NCI-H2227 treated with DMSO at 0.1 percent for 48 hours (cell line): ENCODE results near the gene PTPN22.

Experiments
- DNase-seq: peaks from one replicate; lab custom pipeline; 2025; lab: John Stamatoyannopoulos, UW

The PTPN22 gene

DNA sequence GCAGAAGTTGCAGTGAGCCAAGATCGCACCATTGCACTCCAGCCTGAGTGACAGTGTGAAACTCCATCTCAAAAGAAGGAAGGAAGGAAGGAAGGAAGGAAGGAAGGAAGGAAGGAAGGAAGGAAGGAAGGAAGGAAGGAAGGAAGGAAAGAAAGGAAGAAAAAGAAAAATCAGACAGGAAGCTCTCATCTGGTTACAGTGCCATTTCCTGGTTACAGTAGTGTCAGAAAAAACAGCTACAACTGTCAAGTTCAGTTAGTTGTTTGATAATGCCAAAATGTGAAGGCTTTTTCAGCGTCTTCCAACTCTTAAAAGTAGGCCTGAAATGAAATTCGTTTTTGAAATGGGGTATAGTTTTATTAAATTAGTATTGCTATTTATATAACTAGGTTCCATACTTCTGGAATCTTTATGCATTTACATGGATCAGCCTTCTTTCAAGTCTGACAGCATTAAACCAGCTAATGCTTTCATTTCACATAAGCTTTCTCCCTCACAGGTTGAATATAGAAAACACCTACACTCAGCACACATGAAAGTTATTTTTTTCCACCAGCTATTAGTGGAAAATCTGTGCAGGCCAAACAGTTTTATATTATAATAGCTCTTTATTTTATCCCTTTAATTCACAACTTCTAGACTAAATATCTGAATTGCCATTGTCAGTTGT is 21.2 kb downstream of the PTPN22 start:
- DNase-seq, result no peak

DNA sequence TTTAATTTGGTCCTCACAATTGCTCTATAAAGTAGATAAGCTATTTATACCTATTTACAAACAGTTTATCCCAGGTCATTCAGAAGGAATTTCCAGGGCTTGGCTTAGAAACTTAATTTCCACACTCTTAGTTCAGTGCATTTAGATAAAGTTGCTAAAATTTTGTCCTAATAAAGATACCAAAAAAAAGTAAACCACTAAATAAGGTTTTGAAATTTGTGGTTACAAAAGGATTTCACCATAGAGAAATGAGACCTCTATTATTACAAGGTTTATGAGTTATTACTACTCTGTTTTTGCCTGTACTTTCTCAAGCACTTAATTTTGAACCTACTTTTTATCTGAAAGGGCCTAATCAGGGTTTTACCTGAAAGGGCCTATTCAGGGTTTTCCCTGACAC is 22.4 kb downstream of the PTPN22 start:
- DNase-seq, result no peak

DNA sequence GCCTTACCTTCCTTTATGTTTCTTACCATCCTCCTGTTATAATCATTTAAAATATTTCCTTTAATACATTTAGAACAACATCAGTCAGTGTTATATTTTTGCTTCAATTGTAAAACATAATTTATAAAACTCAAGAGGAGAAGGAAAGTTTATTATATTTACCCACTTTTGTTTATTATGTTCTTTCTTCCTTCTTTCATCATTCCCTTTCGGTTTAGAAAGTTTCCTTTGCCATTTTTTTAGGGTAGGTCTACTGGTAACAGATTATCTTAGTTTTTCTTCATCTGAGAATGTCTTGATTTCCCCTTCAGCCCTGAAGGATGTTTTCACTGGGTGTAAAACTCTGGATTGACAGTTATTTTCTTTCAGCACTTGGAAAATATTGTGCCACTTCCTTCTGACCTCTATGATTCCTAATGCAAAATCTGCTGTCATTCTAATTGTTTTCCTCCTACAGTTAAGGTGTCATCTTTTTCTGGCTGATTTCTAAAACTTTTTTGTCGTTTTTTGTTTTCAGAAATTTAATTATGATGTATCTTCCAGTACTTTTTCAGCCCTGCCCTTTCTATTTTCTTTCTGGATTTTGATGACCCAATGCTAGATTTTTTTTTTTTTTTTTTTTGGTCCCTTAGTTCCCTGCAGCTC is 25.0 kb downstream of the PTPN22 start:
- no peak for DNase-seq

DNA sequence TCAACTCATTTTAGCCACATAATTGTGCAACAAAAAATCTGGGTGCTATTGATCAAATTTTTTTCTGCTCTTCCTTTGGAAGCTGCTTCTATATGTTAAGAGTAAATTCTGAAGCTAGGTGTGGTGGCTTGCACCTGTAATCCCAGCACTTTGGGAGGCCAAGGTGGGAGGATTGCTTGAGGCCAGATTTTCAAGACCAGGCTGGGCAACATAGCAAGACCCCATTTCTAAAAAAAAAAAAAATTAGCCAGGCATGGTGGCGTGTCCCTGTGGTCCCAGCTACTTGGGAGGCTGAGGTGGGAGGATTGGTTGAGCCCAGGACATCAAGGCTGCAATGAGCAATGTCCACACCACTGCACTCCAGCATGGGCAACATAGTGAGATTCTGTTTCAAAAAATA is 35.0 kb downstream of the PTPN22 start:
- DNase-seq, result no peak

DNA sequence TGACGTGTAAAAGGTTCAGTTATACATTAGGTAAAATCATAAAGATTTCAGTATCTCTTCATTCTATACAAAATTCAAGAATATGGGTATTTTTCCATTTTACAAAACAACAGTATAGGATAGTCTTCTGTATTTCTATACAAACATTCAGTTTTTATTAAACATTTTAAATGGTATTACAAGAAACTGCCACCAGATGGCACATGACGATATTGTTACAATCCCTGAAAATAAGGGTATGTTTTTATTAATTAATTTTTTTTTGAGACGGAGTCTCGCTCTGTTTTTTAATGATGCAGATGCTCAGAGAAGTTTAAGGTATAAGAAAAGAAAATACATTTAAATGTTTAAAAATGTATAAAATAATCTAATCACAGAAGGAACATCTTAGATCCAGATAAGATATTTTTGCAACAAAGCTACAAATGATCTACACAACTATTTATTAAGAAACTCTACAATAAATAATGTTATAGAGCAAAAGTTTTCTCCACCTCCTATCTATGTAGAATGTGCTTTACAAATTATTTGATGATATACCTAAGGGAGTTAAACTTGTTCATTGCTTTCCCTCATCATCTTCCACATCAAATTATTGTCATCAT is 35.7 kb downstream of the PTPN22 start:
- DNase-seq, result peak; percentile 28

DNA sequence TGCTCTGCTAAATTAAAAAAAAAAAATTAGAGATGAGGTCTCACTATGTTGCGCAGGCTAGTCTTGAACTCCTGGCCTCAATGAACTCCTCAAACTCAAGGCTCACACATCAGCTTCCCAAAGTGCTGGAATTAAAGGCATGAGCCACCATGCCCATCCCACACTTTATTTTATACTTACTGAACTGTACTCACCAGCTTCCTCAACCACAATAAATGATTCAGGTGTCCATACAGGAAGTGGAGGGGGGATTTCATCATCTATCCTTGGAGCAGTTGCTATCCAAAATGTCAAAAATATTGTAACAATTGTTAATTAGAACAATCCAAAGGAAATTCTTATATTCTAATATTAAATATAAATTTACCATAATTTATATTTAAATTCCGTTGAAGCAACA is 36.8 kb downstream of the PTPN22 start:
- DNase-seq, result no peak

DNA sequence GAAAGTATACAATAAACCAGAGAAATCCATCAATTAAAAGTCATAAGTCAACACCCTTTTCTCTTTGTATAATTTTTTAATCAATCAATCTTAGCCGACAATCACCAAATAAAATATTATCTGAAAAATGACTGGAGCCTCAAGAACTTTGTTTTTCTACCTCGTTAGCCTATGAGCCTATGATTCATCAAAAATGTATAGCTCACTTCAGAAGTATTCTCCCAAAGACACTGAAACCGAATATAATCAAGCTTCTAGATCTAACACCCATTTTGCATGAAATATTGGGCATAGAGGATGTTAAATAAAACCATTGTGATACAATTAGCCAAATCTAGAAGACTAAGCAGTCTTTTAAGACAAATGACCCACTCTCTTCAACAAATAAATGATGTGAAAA is 41.5 kb downstream of the PTPN22 start:
- DNase-seq, result no peak

DNA sequence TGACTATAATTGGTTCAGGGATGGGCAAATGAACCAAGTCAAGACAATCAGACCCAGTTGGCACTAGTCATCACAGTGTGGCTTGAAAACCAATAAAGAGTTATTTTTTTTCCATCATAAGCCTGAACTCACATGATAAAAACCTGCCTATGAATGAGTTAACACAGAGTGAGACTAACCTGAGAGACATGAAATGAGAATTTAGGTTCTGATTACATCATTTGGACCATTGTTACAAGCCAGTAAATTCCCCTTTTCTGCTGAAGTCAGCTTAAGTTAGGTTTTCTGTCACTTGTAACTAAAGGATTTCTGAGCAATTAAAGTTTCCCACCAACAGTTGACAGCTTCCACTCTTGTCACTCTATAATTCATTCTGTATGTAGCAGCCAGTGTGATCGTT is 49.6 kb downstream of the PTPN22 start:
- DNase-seq, result no peak

DNA sequence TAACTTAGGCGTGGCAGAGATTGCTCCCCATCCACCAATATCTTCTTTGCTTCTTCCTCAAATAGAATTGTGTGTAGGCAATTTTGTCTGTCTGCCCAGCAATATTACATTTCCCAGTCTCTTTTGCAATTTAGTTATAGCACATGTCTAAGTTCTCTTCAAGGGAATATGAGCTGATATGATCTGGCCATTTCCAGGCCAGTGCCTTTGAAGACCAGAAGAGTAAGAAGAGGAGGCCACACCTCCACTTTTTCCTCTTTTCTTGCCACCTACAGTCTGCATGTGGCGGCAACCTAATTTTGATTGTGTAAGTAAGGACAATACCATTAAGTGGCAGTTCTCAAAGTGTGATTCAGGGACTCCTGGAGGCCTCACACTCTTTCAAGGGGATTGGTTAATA is 52.9 kb downstream of the PTPN22 start:
- DNase-seq, result no peak

DNA sequence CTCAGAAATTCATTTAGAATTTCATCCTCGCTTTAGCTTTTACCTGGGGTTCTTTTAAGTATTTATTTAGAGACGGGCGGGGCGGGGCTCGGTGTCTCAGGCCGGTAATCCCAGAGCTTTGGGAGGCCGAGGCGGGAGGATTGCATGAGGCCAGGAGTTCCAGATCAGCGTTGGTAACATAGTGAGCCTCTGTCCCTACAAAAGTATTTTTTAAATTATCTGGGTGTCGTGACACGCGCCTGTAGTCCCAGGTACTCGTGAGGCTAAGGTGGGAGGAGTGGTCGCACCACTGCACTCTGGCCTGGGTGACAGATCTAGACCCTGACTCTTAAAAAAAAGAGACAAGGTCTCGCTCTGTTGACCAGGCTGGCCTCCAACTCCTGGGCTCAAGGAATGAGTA is 58.3 kb downstream of the PTPN22 start:
- DNase-seq, result no peak

DNA sequence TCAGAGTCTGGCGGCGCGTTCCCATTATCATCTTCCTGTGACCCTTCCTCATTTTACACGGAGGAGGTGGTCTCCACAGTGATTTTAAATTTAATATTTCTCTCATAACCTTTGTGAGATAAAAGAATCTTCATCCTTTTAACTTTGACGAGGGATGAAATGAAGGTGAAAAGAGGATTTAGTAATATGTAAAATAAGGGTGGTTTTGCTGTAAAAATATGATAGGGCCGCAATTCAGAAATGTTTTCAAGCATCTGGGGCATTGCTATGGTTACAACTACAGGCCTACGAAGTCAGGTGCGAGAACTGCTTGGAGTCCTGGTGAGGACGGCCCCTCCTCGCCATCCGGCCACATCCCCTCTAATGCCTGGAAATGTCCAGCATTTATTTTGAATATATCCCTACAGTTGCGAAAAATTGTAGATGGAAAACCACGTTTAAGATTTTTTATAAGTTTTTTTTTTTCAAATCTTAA is 58.8 kb downstream of the PTPN22 start:
- DNase-seq, result peak; percentile 90

DNA sequence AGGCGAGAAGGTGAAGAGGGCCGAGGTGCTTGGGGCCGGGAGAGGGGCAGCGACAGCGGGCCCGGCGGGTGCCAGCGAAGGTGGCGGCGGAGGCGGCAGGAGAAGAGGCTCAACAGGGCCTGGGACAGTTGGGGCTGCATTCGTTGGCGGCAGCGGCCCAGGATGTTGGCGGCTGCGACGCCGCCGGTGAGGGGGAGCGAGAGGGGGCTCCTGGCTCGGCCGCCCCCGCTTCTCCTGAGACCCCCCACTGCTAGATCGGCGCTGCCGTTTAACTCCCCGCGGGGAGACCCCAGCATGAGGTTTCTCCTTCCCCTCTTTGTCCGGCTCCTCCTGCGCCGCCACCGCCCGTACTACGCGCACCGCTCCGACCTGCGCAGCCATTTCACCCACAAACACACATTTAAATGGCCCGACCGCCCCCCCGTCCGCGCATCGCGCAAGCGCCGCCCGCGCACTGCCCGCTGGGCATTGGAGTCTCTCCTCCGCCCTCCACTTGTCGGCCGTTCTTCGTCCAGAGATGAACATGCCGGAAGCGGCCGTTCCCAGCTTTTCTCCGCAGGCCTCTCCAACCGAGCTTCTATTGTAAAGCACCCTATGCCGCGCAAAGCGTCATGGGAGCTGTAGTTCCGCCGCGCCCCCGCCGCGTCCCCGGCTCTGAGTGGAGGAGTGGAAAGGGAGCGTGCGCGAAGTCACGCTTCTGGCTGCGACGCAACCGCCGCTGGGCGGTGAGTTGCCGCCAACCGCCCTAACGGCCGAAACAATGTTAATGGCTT is 59.4 kb downstream of the PTPN22 start, which contains the start of gene RSBN1:
Gene RSBN1, minus strand, starts transcription at position 589 of the 773 bp plus-strand sequence. Its CDS starts 64 bp downstream, at position 525.
- DNase-seq, result peak; percentile 98

DNA sequence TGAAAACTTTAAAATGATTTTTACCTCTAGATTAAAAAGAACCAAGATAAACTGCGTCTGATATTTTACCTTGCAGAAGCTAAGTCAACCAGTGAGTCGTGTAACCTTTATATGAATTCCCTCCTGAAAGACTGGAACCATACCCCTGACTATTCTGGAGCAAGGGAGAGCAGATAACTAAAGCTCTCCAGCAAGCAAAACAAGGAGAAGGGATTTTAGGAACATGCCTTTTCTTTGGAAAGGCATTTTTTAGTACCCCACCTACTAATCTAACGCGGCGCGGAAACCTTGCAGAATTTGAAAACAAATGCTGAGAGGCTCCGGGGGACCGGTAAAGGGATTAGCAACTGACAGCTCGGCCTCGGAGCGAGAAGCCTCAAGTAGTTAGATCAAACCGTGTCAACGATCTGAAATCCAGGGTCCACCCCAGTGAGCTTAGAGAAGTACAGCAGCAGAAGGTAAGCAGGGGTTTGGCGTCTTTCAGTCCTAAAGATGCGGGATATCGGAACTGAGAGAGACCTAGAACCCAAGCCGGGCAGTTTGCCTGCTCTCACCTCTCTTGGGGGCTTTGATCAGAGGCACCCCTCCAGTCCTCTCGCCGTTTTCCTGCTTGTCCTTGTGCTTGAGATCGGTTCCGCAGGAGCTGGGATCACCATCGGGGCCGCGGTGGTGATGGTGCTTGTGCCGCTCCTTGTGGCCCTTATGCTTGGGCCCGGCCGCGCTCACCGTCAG is 60.2 kb downstream of the PTPN22 start:
- DNase-seq, result no peak

DNA sequence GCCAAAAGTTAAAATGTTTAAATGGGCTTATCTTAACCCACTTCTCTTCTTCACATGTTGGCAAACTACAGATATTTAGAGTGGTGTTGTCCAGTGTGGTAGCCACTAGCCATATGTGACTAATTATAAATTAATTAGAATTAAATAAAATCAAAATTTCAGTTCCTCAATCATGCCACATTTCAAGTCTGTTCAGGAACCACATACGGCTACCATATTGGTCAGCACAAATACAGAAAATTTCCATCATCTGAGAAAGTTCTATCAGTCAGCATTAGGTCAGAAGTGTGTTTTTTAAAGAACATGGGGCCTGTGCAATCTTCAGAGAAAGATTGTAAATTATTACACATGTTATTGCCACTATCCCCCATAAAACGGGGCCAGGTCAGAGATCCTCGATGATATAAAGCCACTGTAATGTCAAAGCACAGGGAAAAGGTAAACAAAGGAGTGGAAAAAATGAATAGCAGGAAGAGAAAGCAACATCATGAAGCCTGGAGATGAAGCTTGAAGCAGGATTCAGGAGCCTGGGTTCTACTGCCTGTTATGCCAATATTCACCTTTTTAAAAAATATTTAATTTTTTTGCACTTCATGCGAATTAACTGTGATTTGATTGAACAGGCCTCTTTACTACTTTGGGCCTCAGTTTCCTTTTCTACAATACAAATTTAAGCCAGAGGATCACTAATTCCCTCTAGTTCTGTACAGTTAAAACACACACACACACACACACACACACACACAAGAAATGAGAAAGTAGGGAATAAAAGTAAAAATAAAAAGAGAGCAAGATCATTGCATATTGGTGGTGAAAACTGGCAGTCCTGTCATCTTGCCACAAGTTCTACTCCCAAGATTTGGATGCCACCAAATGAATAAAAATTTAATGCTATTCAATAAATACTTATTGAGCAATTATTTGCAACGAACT is 61.6 kb downstream of the PTPN22 start:
- DNase-seq, result no peak

DNA sequence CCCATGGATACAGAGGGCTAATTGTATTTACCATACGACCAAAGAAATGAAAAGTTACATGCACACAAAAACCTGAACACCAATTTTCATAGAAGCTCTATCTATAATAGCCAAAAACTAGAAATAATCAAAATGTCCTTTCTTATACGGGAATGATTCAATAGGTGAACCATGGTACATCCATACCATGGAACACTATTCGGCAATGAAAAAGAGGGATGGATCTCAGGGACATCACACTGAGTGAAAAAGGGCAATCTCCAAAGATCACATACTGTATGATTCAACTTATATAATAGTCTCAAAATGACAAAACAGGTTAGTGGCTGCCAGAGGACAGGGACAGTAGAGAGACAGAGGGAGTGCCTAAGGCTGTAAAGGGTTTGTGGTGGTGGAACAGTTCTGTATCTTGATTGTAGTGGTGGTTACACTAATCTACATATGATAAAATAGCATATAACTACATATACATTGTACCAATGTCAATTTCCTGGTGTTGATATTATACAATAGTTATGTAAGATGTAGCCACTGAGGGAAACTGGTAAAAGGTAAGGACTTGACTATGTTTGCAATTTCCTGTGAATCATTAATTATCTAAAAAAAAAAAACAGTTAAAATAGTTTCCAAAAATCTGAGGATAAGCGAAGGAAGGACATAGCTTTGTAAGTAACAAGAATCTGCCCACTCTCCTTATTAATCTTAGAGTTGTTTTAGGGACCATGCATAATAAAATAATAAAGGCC is 62.9 kb downstream of the PTPN22 start:
- DNase-seq, result no peak

DNA sequence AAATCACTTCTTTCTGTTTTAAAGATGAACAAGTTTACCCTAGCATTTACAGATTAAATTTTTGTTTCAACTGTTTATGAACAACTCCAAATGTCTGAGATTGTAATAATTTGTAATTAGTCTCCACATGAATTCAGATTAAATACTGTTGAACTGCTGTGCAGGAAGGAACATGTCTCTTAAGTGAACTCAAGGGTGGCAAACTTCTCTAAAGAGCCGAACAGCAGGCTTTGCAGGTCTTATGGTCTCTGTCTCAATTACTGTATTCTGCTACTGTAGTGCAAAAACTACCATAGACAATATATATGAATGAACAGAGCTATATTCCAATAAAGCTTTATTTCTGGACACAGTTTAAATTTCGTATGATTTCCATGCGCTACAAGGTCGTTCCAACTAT is 65.9 kb downstream of the PTPN22 start:
- no peak for DNase-seq

DNA sequence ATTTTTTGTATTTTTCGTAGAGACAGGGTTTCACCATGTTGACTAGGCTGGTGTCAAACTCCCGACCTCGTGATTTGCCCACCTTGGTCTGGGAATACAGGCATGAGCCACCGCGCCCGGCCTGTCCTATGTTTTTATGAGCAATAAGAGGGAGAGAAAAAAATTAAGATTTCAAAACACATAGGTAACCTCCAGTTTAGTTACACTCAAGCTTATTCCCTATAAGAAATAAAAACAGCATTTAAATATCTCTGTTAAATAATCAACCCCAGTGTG is 66.3 kb downstream of the PTPN22 start:
- no peak for DNase-seq

DNA sequence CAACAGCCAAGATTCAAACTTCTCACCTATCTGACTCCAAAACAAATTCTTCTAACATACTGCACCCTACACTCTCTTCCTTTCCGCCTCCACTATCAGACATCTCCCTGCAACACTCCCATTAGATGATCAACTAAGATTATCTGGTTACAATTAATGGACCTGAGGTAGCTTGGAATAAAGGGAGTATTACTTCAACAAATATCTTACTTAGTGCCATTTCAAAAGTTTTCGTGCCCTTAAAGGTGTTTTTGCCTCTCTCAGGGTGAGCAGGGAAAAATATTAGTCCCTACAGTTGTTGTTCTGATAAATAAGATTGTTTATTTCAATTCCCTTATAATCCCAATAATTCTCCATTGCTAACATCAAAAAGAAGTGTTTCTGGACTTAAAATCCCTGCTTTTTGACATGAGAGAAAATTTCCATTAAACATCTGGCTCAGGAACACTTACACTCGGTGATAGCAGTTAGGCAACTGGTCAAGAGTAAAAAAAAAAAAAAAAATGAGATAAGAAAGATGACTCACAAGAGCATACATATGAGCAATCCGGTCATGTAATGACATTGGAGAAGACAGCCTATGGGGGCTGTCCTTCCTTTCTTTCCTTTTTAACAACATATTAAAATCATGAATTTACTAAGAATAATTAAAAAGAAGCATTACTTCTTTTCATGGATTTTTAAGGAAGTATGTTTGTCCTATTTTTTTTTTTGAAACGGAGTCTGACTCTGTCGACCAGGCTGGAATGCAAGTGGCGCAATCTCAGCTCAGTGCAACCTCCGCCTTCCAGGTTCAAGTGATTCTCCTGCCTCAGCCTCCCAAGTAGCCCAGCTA is 66.9 kb downstream of the PTPN22 start:
- DNase-seq, result no peak

DNA sequence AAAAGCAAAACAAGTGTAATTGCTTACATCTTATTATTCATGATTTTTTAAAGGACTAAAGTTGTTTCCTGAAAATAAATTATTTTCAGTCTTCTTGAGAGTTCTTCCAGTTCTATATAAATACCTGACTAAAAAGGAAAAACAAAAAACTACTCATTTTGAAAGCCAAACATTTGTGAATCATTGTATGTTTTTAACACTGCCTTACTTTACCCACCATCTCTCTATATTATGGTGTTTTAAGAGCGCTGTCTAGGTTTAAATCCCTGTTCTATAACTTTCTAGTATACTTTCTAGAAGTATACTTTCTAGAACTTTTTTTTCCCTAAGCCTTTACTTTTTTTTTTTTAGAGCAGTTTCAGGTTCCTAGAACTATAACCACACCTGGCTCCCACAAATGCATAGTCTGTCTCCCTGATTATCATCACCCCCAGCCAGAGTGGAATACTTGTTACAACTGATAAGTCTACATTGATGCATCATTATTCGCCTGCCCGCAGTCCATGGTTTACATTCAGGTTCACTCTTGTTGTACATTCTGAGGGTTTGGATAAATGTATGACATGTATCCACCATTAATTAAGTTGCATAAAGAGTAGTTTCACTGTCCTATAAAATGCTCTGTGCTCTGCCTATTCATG is 69.0 kb downstream of the PTPN22 start:
- DNase-seq, result no peak
